Measurements from ENCODE around the gene ACTR3. TPM values are rescaled to one million over a fixed set of nuclear protein-coding genes. Genes with fewer than 3 reads are reported as not detected.
A peak's percentile ranks its signal among the peaks of the same experiment; 100 is the strongest.

Gene ACTR3
- total and polyA plus RNA-seq, 2 experiments from 2014 or later, result 361 to 410 TPM

- no peaks in the 10 kb centered on the region for H3K9me2 ChIP-seq (ENCODE audit: insufficient read depth)
- no peak overlapping the region for H3K27ac ChIP-seq
- H3K9me3 ChIP-seq (ENCODE audit: low read depth), result no peaks in the 10 kb centered on the region
- H3K9ac ChIP-seq, result no peak overlapping the region
- TF ChIP-seq EZH2 (IDR thresholded peaks at IDR 0.05; ENCODE audit: insufficient read depth, poor library complexity, severe bottlenecking), result no peak
- no peak for TF ChIP-seq EZH2phosphoT487 (IDR thresholded peaks at IDR 0.05; ENCODE audit: insufficient read depth, low read depth)
- peaks cover 65% of the 10 kb centered on the region for H3F3A ChIP-seq (ENCODE audit: insufficient read depth)
- H3K36me3 ChIP-seq (ENCODE audit: low read depth), result peaks cover 32% of the 10 kb centered on the region
- H3K4me3 ChIP-seq, result no peak overlapping the region
- no peaks in the 10 kb centered on the region for H4K20me1 ChIP-seq (ENCODE audit: insufficient read depth)
- no peak overlapping the region for H2AFZ ChIP-seq
- no peak for DNase-seq
- 97 to 99% methylated on average over 5 of the region's 5 CpGs for WGBS, 2 experiments (ENCODE audit: low coverage in 1 of 2, low lambda C conversion rate in 2 of 2, missing lambda C conversion rate in 2 of 2)
- no peaks in the 10 kb centered on the region for H3K27me3 ChIP-seq (replicated peaks; ENCODE audit: insufficient read depth)
- in situ Hi-C loops (cut with MboI), result no loop called here
- peaks cover 38% of the 10 kb centered on the region for H3K4me1 ChIP-seq (ENCODE audit: insufficient read depth)
- H3K79me2 ChIP-seq (ENCODE audit: insufficient read depth), result peaks cover 37% of the 10 kb centered on the region
- no peak overlapping the region for H3K4me2 ChIP-seq (ENCODE audit: unreplicated experiment)
Measured at GRCh38 chr2:113965228-113965627, 75.3 kb downstream of the ACTR3 start.

DNA sequence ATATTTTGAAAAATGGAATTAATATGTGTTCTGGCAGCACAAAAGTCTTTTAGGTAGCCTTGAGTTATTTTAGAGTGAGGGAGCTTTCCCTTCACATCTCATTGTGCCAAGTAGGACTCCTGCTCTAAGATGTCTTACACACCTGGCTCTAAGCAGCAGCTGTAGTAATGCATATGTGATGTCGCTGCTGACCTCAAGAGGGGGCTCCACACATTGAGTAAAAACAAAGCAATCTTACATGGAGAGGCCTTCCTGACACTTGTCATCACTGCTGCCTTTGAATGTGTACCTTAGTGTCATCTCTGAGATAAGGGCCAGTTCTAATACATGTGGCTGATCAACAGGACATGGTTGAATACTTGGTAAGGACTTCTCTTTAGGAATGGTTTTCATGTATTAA lies 75.8 kb downstream of the ACTR3 start:
- WGBS, 2 experiments (ENCODE audit: low coverage in 1 of 2, low lambda C conversion rate in 2 of 2, missing lambda C conversion rate in 2 of 2), result 42 to 52% methylated on average over 1 of the region's 1 CpG
- Histone ChIP-seq H3K27me3 (replicated peaks; ENCODE audit: insufficient read depth) (no peaks in the 10 kb centered on the region), H3K79me2 (ENCODE audit: insufficient read depth) (peaks cover 34% of the 10 kb centered on the region), H3K4me2 (ENCODE audit: unreplicated experiment) (no peak overlapping the region), H3F3A (ENCODE audit: insufficient read depth) (peaks cover 62% of the 10 kb centered on the region), H3K4me1 (ENCODE audit: insufficient read depth) (peaks cover 38% of the 10 kb centered on the region), H3K9me3 (ENCODE audit: low read depth) (no peaks in the 10 kb centered on the region), H3K9ac (no peak overlapping the region), H2AFZ (no peak overlapping the region), H3K4me3 (no peak overlapping the region), H3K9me2 (ENCODE audit: insufficient read depth) (no peaks in the 10 kb centered on the region), H3K36me3 (ENCODE audit: low read depth) (peaks cover 28% of the 10 kb centered on the region), H3K27ac (no peak overlapping the region), H4K20me1 (ENCODE audit: insufficient read depth) (no peaks in the 10 kb centered on the region)
- TF ChIP-seq EZH2 (IDR thresholded peaks at IDR 0.05; ENCODE audit: insufficient read depth, poor library complexity, severe bottlenecking), result no peak
- no peak for TF ChIP-seq EZH2phosphoT487 (IDR thresholded peaks at IDR 0.05; ENCODE audit: insufficient read depth, low read depth)
- in situ Hi-C loops (cut with MboI), result no loop called here
- DNase-seq, result peak; percentile 48

DNA sequence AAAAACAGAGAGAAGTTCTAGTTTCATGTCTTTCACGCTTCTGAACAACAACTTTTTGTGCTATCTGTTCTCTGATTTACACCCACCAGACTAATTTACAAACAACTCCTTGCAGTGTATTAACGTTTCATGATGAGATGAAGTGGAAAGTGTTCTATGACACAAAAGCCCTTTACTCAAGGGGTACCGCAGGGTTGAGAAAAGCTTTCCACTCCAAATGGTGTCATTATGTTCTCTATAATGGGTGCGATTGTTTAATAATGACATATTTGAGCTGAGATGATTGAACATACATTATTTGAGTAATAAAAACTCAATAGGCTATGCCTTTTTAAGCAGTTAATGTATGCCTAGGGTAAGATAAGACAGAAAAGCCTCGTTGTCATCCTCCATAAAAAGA lies 76.3 kb downstream of the ACTR3 start:
- no peaks in the 10 kb centered on the region for H4K20me1 ChIP-seq (ENCODE audit: insufficient read depth)
- H3K9ac ChIP-seq, result no peak overlapping the region
- peaks cover 38% of the 10 kb centered on the region for H3K4me1 ChIP-seq (ENCODE audit: insufficient read depth)
- in situ Hi-C loops (cut with MboI), result no loop called here
- TF ChIP-seq EZH2phosphoT487 (IDR thresholded peaks at IDR 0.05; ENCODE audit: insufficient read depth, low read depth) (no peak), EZH2 (IDR thresholded peaks at IDR 0.05; ENCODE audit: insufficient read depth, poor library complexity, severe bottlenecking) (no peak)
- peaks cover 61% of the 10 kb centered on the region for H3F3A ChIP-seq (ENCODE audit: insufficient read depth)
- H3K27me3 ChIP-seq (replicated peaks; ENCODE audit: insufficient read depth), result no peaks in the 10 kb centered on the region
- 90% methylated on average over 5 of the region's 5 CpGs for WGBS, 2 experiments (ENCODE audit: low coverage in 1 of 2, low lambda C conversion rate in 2 of 2, missing lambda C conversion rate in 2 of 2)
- H2AFZ ChIP-seq, result no peak overlapping the region
- no peaks in the 10 kb centered on the region for H3K9me2 ChIP-seq (ENCODE audit: insufficient read depth)
- H3K9me3 ChIP-seq (ENCODE audit: low read depth), result no peaks in the 10 kb centered on the region
- no peak overlapping the region for H3K4me3 ChIP-seq
- no peak overlapping the region for H3K4me2 ChIP-seq (ENCODE audit: unreplicated experiment)
- peaks cover 23% of the 10 kb centered on the region for H3K36me3 ChIP-seq (ENCODE audit: low read depth)
- H3K79me2 ChIP-seq (ENCODE audit: insufficient read depth), result peaks cover 29% of the 10 kb centered on the region
- no peak overlapping the region for H3K27ac ChIP-seq
- DNase-seq, result no peak

DNA sequence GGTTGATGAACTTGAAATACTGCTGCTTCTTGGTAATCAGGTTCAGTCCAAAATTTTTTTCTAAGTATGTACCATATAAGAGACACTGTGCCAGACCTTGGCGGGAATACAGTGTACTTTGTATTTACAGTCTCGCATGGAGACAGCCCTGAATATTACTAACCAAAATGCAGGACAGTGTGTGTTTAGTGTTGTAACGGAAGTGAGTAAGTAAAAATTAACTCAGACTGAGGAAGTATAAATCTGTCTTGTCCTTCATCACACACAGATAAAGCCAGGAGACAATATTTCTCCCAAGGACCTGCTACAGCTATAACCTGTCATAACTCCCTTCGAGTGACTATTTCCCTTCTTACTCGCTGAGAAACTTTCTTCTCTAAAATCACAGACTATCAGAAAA lies 76.9 kb downstream of the ACTR3 start:
- peak; percentile 51 for DNase-seq
- Histone ChIP-seq H3K9me2 (ENCODE audit: insufficient read depth) (no peaks in the 10 kb centered on the region), H3K27me3 (replicated peaks; ENCODE audit: insufficient read depth) (no peaks in the 10 kb centered on the region), H3F3A (ENCODE audit: insufficient read depth) (peaks cover 61% of the 10 kb centered on the region), H3K79me2 (ENCODE audit: insufficient read depth) (peaks cover 22% of the 10 kb centered on the region), H3K9ac (no peak overlapping the region), H3K4me1 (ENCODE audit: insufficient read depth) (peaks cover 38% of the 10 kb centered on the region), H3K36me3 (ENCODE audit: low read depth) (peaks cover 17% of the 10 kb centered on the region; the same call in 1 of the 2 replicates), H3K4me3 (no peak overlapping the region), H2AFZ (no peak overlapping the region), H4K20me1 (ENCODE audit: insufficient read depth) (no peaks in the 10 kb centered on the region), H3K27ac (no peak overlapping the region), H3K9me3 (ENCODE audit: low read depth) (no peaks in the 10 kb centered on the region), H3K4me2 (ENCODE audit: unreplicated experiment) (no peak overlapping the region)
- in situ Hi-C loops (cut with MboI), result no loop called here
- no peak for TF ChIP-seq EZH2phosphoT487 (IDR thresholded peaks at IDR 0.05; ENCODE audit: insufficient read depth, low read depth)
- TF ChIP-seq EZH2 (IDR thresholded peaks at IDR 0.05; ENCODE audit: insufficient read depth, poor library complexity, severe bottlenecking), result no peak
- WGBS, 2 experiments (ENCODE audit: low coverage in 1 of 2, low lambda C conversion rate in 2 of 2, missing lambda C conversion rate in 2 of 2), result 71 to 80% methylated on average over 5 of the region's 5 CpGs

DNA sequence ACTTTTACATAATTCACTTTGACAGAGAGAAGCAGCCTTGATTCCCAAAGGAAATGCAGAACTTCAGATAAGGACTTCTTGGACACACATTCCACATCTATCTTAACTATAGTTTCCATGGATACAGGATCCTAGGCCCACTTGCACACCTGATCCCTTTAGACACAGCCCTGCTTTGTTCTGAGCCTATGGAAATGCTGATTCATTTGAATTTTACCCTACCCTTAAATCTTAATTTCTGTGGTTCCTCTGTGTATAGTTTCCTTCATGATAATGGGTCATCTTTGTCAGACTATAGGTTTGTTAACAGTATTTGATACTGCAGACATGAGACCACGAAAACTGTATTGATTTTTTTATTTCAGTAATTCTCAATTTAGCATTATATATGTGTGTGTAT lies 77.4 kb downstream of the ACTR3 start:
- no peaks in the 10 kb centered on the region for H3K27me3 ChIP-seq (replicated peaks; ENCODE audit: insufficient read depth)
- no peaks in the 10 kb centered on the region for H3K9me2 ChIP-seq (ENCODE audit: insufficient read depth)
- H3K36me3 ChIP-seq (ENCODE audit: low read depth), result peaks cover 12% of the 10 kb centered on the region; the same call in 1 of the 2 replicates
- in situ Hi-C loops (cut with MboI), result no loop called here
- H2AFZ ChIP-seq, result no peak overlapping the region
- H3K79me2 ChIP-seq (ENCODE audit: insufficient read depth), result peaks cover 18% of the 10 kb centered on the region; the same call in 1 of the 2 replicates
- 88 to 95% methylated on average over 1 of the region's 1 CpG for WGBS, 2 experiments (ENCODE audit: low coverage in 1 of 2, low lambda C conversion rate in 2 of 2, missing lambda C conversion rate in 2 of 2)
- H4K20me1 ChIP-seq (ENCODE audit: insufficient read depth), result no peaks in the 10 kb centered on the region
- no peak for TF ChIP-seq EZH2 (IDR thresholded peaks at IDR 0.05; ENCODE audit: insufficient read depth, poor library complexity, severe bottlenecking)
- no peak for TF ChIP-seq EZH2phosphoT487 (IDR thresholded peaks at IDR 0.05; ENCODE audit: insufficient read depth, low read depth)
- peaks cover 38% of the 10 kb centered on the region for H3K4me1 ChIP-seq (ENCODE audit: insufficient read depth)
- peaks cover 61% of the 10 kb centered on the region for H3F3A ChIP-seq (ENCODE audit: insufficient read depth)
- H3K4me2 ChIP-seq (ENCODE audit: unreplicated experiment), result no peak overlapping the region
- no peak for DNase-seq
- H3K9ac ChIP-seq, result no peak overlapping the region
- H3K4me3 ChIP-seq, result no peak overlapping the region
- H3K27ac ChIP-seq, result no peak overlapping the region
- H3K9me3 ChIP-seq (ENCODE audit: low read depth), result no peaks in the 10 kb centered on the region

Measured in GM23248 (cell line).